Activated naive CD4-positive, alpha-beta T cell treated with anti-CD3 and anti-CD28 coated beads for 36 hours (primary cell): ENCODE measurements around the gene CYP17A1. TPM values are rescaled to one million over a fixed set of nuclear protein-coding genes. Genes with fewer than 3 reads are reported as not detected.

Experiments
- CTCF ChIA-PET: fragments of 350-600 bp; sonication (Branson Sonifier 250); formaldehyde crosslinking; loops from one replicate; lab custom pipeline; 2021; ENCODE audit warnings: antibody characterized with exemption; lab: Charles Lee
- DNase-seq: peaks from one replicate; pipeline ENCODE4 v3.0.0-alpha.2; 2020
- H3K27ac Mint-ChIP-seq: one replicate; pipeline ENCODE4 v1.8.0; 2021; ENCODE audit warnings: mild to moderate bottlenecking, mixed read lengths
- H3K27me3 Mint-ChIP-seq: one replicate; pipeline ENCODE4 v1.8.0; 2021; ENCODE audit warnings: low read depth, mixed read lengths
- H3K36me3 Mint-ChIP-seq: one replicate; pipeline ENCODE4 v1.8.0; 2021; ENCODE audit warnings: low read depth, mixed read lengths
- H3K4me1 Mint-ChIP-seq: one replicate; pipeline ENCODE4 v1.8.0; 2021; ENCODE audit warnings: low read depth, mixed read lengths
- H3K4me3 Mint-ChIP-seq: one replicate; pipeline ENCODE4 v1.8.0; 2021; ENCODE audit warnings: mild to moderate bottlenecking, moderate library complexity, mixed read lengths
- H3K9me3 Mint-ChIP-seq: one replicate; pipeline ENCODE4 v1.8.0; 2021; ENCODE audit warnings: mixed read lengths
- intact Hi-C: fragments of 100-400 bp; cut with micrococcal nuclease; formaldehyde crosslinking; loops from one replicate; pipeline ENCODE4 v1.15.1; 2023
- total RNA-seq, 2 experiments: library from RNA; stranded (reverse); gene quantifications; one replicate each; pipeline ENCODE4 v1.2.3, GENCODE V29; 2021

CYP17A1 gene
- total RNA-seq, 2 experiments from 2014 or later: not detected

DNA sequence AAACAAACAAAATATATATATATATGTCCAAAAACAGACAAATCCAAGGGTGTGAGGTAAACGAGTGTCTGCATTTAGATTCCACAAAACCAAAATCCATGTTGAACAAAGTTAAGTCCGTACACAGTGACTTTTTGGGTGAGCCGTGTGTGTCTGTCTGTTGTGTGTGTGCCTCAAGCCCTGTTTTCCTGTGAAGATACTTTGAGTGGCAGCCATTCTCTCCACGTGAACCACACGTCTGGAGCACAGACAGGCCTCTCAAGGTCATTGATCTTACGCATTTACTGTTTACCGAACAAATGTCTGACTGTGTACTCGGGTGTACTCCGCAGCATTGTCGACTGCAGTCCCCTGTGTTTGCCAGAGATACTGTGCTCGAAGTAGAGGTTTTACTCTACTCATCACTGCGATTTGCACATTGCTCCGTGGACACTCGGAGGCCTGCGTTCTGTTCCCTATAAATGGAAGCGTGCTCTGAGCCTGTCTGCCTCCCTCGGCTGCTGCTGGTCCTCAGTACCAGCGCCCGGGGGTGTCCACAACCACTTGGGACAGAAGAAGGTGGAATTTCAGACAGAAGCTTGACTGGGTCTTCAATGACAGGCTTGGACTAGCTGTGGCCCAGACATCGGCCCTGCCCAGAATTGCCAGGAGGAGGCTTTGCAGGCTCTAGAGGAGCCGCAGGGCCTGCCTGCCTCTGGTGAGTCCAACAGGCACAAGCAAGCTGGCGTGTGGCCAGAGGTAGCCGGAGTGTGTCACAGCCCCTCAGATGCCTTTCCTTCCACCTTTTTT lies 22.1 kb downstream of the CYP17A1 start:
- DNase-seq: no peak
- Mint-ChIP-seq H3K36me3 (no peaks in the 10 kb centered on the region), H3K27me3 (no peaks in the 10 kb centered on the region), H3K9me3 (no peaks in the 10 kb centered on the region), H3K4me1 (peaks cover 7% of the 10 kb centered on the region), H3K4me3 (no peak overlapping the region), H3K27ac (no peak overlapping the region)
- CTCF ChIA-PET: no interaction called here
- intact Hi-C loops: no loop called here

GRCh38 chr10:102814453-102814871 lies 22.8 kb downstream of the CYP17A1 start:
- intact Hi-C loops: no loop called here
- no peak overlapping the region for H3K4me3 Mint-ChIP-seq
- DNase-seq: no peak
- peaks cover 7% of the 10 kb centered on the region for H3K4me1 Mint-ChIP-seq
- no peaks in the 10 kb centered on the region for H3K27me3 Mint-ChIP-seq
- CTCF ChIA-PET: no interaction called here
- no peak overlapping the region for H3K27ac Mint-ChIP-seq
- no peaks in the 10 kb centered on the region for H3K9me3 Mint-ChIP-seq
- H3K36me3 Mint-ChIP-seq: no peaks in the 10 kb centered on the region

GRCh38 chr10:102813734-102814452 lies 23.3 kb downstream of the CYP17A1 start:
- Mint-ChIP-seq H3K36me3 (no peaks in the 10 kb centered on the region), H3K4me3 (no peak overlapping the region), H3K27me3 (no peaks in the 10 kb centered on the region), H3K27ac (no peak overlapping the region), H3K9me3 (no peaks in the 10 kb centered on the region), H3K4me1 (peaks cover 7% of the 10 kb centered on the region)
- DNase-seq: no peak
- intact Hi-C loops: no loop called here
- CTCF ChIA-PET: no interaction called here

DNA sequence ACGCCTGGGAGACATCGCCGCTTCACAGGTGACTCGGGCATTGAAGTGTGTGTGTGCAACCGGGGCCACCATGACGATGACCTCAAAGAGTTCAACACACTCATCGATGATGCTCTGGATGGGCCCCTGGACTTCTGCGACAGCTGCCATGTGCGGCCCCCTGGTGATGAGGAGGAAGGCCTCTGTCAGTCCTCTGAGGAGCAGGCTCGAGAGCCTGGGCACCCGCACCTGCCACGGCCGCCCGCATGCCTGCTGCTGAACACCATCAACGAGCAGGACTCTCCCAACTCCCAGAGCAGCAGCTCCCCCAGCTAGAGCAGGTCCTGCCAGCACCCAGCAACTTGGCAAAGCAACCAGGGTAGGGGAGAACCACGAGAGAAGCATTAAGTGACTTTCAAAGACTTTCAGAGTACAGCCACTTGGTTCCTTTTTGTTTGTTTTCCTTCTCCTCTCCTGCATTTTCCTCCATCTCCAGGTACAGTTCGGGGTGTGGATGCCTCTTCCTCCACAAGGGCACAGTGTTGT lies 24.1 kb downstream of the CYP17A1 start:
- no peak overlapping the region for H3K27ac Mint-ChIP-seq
- DNase-seq: no peak
- intact Hi-C loops: no loop called here
- H3K4me3 Mint-ChIP-seq: no peak overlapping the region
- CTCF ChIA-PET: no interaction called here
- H3K27me3 Mint-ChIP-seq: no peaks in the 10 kb centered on the region
- H3K36me3 Mint-ChIP-seq: no peaks in the 10 kb centered on the region
- peaks cover 7% of the 10 kb centered on the region for H3K4me1 Mint-ChIP-seq
- H3K9me3 Mint-ChIP-seq: no peaks in the 10 kb centered on the region

DNA sequence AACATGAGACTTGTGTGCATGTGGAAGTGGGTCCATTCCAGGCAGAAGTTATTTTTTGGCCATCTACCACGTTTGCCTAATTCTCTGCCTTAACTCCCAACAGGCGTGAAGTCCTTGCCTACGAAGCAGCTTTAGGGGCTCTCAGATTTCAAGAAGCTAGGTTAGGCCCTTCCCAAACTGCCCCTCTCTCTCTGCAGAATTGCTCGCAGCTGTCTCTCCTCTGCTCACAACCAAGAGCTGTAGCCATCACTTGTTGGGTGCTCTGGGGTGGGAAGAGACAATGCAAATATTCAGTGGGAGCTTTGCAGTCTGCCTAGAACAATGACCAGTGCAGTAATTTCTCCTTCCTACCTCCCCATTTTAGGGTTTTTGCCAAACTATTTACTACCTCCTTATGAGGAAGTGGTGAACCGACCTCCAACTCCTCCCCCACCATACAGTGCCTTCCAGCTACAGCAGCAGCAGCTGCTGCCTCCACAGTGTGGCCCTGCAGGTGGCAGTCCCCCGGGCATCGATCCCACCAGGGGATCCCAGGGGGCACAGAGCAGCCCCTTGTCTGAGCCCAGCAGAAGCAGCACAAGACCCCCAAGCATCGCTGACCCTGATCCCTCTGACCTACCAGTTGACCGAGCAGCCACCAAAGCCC lies 24.9 kb downstream of the CYP17A1 start:
- no peaks in the 10 kb centered on the region for H3K9me3 Mint-ChIP-seq
- no peak overlapping the region for H3K4me3 Mint-ChIP-seq
- intact Hi-C loops: no loop called here
- no peak overlapping the region for H3K27ac Mint-ChIP-seq
- no peak for DNase-seq
- H3K36me3 Mint-ChIP-seq: no peaks in the 10 kb centered on the region
- H3K4me1 Mint-ChIP-seq: peaks cover 7% of the 10 kb centered on the region
- CTCF ChIA-PET: no interaction called here
- H3K27me3 Mint-ChIP-seq: no peaks in the 10 kb centered on the region

DNA sequence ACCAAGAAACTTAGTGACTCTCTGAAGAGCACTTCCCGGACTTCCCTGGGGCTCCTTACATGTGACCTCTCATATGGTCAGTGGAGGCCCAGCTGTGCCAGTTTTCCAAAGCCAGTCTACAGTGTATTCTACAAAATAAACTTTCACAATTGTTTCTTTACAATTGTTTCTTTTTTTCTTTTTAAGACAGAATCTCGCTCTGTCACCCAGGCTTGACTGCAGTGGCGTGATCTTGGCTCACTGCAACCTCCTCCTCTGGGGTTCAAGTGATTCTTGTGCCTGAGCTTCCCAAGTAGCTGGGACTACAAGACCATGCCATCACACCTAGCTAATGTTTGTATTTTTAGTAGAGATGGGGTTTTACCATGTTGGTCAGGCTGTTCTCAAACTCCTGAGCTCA lies 25.9 kb downstream of the CYP17A1 start:
- Mint-ChIP-seq H3K4me3 (no peak overlapping the region), H3K36me3 (no peaks in the 10 kb centered on the region), H3K27ac (no peak overlapping the region), H3K27me3 (no peaks in the 10 kb centered on the region), H3K4me1 (peaks cover 9% of the 10 kb centered on the region), H3K9me3 (no peaks in the 10 kb centered on the region)
- CTCF ChIA-PET: no interaction called here
- intact Hi-C loops: no loop called here
- no peak for DNase-seq

DNA sequence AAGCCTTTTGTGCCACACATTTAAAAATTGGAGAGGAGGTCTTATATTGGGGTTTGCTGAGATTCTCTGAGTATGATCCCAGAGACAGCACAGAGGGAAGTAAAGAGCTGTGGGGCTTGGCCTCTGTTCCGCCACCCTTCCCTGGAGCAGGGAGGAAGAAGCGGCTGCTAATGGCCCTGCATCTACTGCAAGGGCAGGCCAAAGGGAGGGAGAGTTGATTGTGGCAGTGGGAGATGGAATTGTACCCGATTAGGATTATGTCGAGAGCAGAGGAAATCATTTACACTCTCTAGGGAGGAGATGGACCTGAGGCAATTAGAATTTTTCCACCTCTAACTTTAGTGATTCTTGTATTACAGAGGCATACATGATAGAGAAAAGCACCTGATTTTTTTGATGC lies 28.8 kb downstream of the CYP17A1 start:
- CTCF ChIA-PET: interaction anchor here (0.7 kb wide), 1 partner anchor 18 kb away, joined by 4 read pairs; no protein-coding TSS in a partner anchor
- Mint-ChIP-seq H3K4me3 (no peak overlapping the region), H3K36me3 (peaks cover 5% of the 10 kb centered on the region), H3K27ac (no peak overlapping the region), H3K4me1 (peaks cover 18% of the 10 kb centered on the region), H3K27me3 (no peaks in the 10 kb centered on the region), H3K9me3 (no peaks in the 10 kb centered on the region)
- DNase-seq: no peak
- intact Hi-C loops: no loop called here

DNA sequence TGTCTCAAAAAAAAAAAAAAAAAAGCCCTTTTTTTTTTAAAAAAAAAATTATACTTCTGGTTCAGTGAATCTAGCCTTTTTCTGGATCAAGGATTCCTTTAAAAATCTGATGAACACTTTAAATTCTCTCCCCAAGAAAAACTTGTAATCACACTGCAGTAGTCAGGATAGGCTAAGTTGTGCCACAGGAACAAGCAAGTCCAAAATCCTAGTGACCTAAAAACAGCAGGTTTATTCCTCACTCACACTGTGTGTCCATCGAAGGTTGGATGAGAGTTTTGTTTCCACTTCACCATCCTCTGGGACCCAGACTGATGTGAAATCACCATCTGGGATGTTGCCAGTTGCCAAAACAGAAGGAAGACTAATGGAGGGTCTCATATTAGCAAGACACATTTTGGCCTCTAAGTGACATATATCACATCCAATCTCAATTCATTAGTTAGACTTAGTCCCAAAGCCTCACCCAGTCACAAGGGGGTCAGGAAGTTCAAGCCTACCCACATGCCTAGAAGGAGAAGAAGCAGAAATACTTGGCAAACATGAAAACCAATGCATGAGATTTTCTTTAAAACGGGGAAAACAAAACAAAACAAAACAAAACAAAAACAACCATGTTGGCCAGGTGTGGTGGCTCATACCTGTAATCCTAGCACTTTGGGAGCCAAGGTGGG lies 32.7 kb downstream of the CYP17A1 start:
- peak overlapping the region; percentile 78 for H3K27ac Mint-ChIP-seq
- CTCF ChIA-PET: interaction anchor here (0.6 kb wide), 1 partner anchor 126 kb away, joined by 5 read pairs; no protein-coding TSS in a partner anchor
- H3K36me3 Mint-ChIP-seq: peaks cover 12% of the 10 kb centered on the region

DNA sequence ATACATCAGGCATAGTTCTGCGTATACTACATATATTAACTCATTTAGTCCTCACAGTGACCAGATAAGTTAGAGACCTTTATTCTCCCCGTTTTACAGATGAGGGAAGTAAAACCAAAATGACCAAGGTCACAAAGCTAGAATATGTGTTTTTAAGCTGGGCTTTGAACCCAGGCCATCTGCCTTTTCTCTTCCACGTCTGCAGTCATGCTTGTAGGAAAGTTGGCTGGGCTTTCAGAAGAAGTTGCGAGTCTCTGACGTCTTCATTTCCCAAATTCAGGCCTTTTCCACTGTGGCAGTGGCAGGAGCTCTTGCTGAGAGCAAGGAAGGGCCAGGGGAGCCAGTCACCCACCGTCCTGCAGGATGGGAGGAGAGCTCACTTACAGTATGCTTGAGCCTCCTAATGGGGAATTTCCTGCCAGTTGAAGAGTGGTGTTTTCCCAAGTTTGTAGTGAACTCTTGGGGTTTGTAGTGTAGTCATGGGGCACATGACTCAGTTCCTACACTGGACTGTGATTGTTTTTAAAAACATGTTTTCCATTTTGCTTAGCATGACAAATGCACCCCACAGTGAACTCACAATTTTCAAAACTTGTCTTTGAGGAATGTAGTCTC lies 34.2 kb downstream of the CYP17A1 start:
- Mint-ChIP-seq H3K36me3 (peaks cover 14% of the 10 kb centered on the region), H3K9me3 (no peaks in the 10 kb centered on the region), H3K4me3 (no peak overlapping the region), H3K4me1 (peaks cover 35% of the 10 kb centered on the region), H3K27me3 (no peaks in the 10 kb centered on the region), H3K27ac (peak overlapping the region; percentile 93)
- intact Hi-C loops: loop anchor here (1.0 to 2.0 kb wide), 5 partner anchors 30 to 160 kb away; partner anchors contain the start of genes ARL3, SFXN2 and WBP1L
- CTCF ChIA-PET: interaction anchor here (0.6 kb wide), 2 partner anchors 16 to 399 kb away, joined by 3 to 4 read pairs; no protein-coding TSS in a partner anchor
- peak; percentile 66 for DNase-seq

More for the DNA sequence above, 32.7 kb downstream of the CYP17A1 start:
- intact Hi-C loops: no loop called here
- Mint-ChIP-seq H3K4me3 (no peak overlapping the region), H3K4me1 (peaks cover 35% of the 10 kb centered on the region), H3K9me3 (no peaks in the 10 kb centered on the region), H3K27me3 (no peaks in the 10 kb centered on the region)
- DNase-seq: no peak

DNA sequence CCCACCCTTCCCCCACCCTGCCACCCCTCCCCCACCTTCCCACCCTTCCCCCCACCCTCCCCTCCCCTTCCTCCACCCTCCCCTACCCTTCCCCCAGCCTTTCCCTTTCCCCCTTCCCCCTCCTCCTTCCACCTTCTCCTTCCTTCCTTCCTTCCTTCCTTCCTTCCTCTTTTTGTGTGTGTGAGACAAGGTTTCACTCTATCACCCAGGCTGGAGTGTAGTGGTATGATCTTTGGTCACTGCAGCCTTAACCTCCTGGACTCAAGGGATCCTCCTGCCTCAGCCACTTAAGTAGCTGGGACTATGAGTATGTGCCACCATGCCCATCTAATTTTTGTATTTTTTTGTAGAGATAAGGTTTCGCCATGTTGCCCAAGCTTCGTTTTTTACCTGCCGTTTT lies 35.2 kb downstream of the CYP17A1 start:
- CTCF ChIA-PET: interaction anchor here (0.6 to 0.7 kb wide), 2 partner anchors 15 to 303 kb away, joined by 3 to 4 read pairs; no protein-coding TSS in a partner anchor
- no peak overlapping the region for H3K4me3 Mint-ChIP-seq
- H3K27me3 Mint-ChIP-seq: no peaks in the 10 kb centered on the region
- no peak for DNase-seq
- H3K4me1 Mint-ChIP-seq: peaks cover 36% of the 10 kb centered on the region
- intact Hi-C loops: loop anchor here (2.0 kb wide), 2 partner anchors 49 to 159 kb away; no protein-coding TSS in a partner anchor
- H3K27ac Mint-ChIP-seq: peak overlapping the region; percentile 93
- H3K9me3 Mint-ChIP-seq: no peaks in the 10 kb centered on the region
- peaks cover 14% of the 10 kb centered on the region for H3K36me3 Mint-ChIP-seq

- no peak for DNase-seq
- Mint-ChIP-seq H3K27ac (peak overlapping the region; percentile 62), H3K9me3 (no peaks in the 10 kb centered on the region), H3K36me3 (peaks cover 14% of the 10 kb centered on the region), H3K4me3 (no peak overlapping the region), H3K4me1 (peaks cover 38% of the 10 kb centered on the region), H3K27me3 (no peaks in the 10 kb centered on the region)
- intact Hi-C loops: no loop called here
- CTCF ChIA-PET: interaction anchor here (0.7 kb wide), 1 partner anchor 303 kb away, joined by 4 read pairs; no protein-coding TSS in a partner anchor
Observed at GRCh38 chr10:102801496-102801895, 35.7 kb downstream of the CYP17A1 start.
